ENCODE measurements around the gene MRPS22. TPM values are rescaled to one million over a fixed set of nuclear protein-coding genes. Genes with fewer than 3 reads are reported as not detected.

MRPS22 gene
- total RNA-seq, 6 experiments from 2014 or later: 65.8 to 74.1 (median 71.0) TPM

DNA sequence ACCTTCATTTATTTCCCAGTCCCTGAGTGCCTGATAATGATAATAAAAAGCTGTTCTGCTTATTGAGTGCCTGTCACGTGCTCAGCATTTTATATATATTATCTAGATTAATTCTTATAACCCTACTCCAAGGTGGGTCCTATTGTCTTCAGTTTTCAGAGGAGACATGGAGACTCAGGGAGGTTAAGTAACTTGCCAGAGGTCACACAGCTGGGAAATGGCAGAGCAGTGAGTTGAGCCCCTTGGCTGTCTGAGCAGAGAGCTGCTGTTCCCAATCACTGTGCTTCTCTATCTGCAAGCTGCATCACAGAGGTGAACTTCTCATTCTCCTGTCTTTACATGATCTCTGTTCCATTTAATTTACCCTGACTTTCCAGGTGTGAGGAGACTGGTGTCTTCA lies 32.3 kb upstream of the MRPS22 start:
- H3K36me3 Mint-ChIP-seq (ENCODE audit: low read depth): peaks cover 36% of the 10 kb centered on the region
- peak overlapping the region; percentile 2; the same call in 1 of the 2 replicates for H3K4me3 Mint-ChIP-seq
- no peaks in the 10 kb centered on the region for H3K9me3 Mint-ChIP-seq
- H3K4me1 Mint-ChIP-seq (ENCODE audit: low read depth): peaks cover 85% of the 10 kb centered on the region
- TF ChIP-seq, protein P1, sequence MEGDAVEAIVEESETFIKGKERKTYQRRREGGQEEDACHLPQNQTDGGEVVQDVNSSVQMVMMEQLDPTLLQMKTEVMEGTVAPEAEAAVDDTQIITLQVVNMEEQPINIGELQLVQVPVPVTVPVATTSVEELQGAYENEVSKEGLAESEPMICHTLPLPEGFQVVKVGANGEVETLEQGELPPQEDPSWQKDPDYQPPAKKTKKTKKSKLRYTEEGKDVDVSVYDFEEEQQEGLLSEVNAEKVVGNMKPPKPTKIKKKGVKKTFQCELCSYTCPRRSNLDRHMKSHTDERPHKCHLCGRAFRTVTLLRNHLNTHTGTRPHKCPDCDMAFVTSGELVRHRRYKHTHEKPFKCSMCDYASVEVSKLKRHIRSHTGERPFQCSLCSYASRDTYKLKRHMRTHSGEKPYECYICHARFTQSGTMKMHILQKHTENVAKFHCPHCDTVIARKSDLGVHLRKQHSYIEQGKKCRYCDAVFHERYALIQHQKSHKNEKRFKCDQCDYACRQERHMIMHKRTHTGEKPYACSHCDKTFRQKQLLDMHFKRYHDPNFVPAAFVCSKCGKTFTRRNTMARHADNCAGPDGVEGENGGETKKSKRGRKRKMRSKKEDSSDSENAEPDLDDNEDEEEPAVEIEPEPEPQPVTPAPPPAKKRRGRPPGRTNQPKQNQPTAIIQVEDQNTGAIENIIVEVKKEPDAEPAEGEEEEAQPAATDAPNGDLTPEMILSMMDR (IDR thresholded peaks at IDR 0.05): no peak
- no peak for DNase-seq
- peak overlapping the region; percentile 92 for H3K27ac Mint-ChIP-seq
- H3K27me3 Mint-ChIP-seq (ENCODE audit: insufficient read depth): peaks cover 7% of the 10 kb centered on the region

DNA sequence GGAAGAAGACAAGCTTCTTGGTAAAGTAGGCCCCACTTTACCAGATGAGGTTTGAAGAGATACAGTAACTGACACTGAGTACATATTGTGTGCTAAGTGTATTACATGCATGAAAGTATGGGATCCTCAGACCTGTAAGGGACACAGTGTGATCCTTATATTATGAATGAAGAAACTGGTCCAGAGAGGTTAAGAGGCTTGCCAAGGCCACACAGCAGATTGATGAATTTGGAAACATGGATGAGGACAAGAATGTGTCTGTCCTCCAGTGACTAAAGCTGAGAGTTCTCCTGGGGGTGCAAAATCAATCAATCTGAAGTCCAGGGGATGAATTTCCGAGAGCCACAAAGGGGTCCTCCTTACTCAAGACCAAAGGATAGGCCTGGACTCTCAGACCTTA lies 31.4 kb upstream of the MRPS22 start:
- H3K27ac Mint-ChIP-seq: peak overlapping the region; percentile 92
- H3K27me3 Mint-ChIP-seq (ENCODE audit: insufficient read depth): peaks cover 8% of the 10 kb centered on the region
- no peak for DNase-seq
- H3K36me3 Mint-ChIP-seq (ENCODE audit: low read depth): peaks cover 35% of the 10 kb centered on the region
- peaks cover 86% of the 10 kb centered on the region for H3K4me1 Mint-ChIP-seq (ENCODE audit: low read depth)
- peak overlapping the region; percentile 18; the same call in 1 of the 2 replicates for H3K4me3 Mint-ChIP-seq
- no peaks in the 10 kb centered on the region for H3K9me3 Mint-ChIP-seq
- TF ChIP-seq, protein P1 (IDR thresholded peaks at IDR 0.05): no peak

DNA sequence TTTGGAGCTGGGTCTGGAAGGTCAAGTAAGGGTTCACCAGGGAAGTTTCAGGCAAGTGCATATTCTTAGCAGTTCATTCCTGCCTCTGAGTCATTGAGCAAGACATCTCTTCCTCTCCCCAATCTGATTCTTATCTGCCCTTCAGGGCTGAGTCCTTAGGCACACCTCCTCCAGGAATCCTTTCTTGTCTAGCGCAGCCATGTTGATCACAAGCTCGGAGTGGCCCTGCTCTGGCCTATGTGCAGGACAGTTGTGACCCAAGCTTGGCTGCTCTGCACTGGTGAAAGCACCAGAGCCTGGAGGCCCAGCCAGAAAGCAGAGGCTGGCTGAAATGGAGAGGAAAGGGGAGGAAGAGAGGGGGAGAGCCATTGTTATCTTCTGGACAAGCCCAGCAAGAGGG lies 30.9 kb upstream of the MRPS22 start:
- TF ChIP-seq, protein P1 (IDR thresholded peaks at IDR 0.05): no peak
- peak; percentile 81 for DNase-seq
- Mint-ChIP-seq H3K4me1 (ENCODE audit: low read depth) (peaks cover 86% of the 10 kb centered on the region), H3K27me3 (ENCODE audit: insufficient read depth) (peaks cover 8% of the 10 kb centered on the region), H3K27ac (peak overlapping the region; percentile 92), H3K4me3 (peak overlapping the region; percentile 18; the same call in 1 of the 2 replicates), H3K36me3 (ENCODE audit: low read depth) (peaks cover 32% of the 10 kb centered on the region), H3K9me3 (no peaks in the 10 kb centered on the region)

DNA sequence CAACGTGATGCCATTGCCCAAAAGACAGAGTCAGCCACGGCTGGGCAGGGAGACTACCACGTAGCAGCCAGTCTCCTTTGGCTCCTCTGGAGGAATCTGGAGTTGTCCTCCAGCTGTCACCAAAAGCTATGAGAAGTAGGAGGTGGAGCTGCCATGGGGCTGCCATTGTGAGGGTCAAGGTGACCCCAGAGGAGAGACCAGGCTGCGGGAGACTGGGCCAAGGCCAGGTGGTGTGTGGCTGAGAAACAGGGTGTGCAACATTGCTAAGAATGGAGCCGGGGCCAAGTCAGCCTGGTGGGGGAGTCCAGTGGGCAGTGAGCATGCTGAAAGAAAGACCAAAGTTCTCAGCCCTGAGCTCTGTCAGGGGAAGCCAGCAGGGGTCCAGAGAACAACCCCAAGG lies 29.9 kb upstream of the MRPS22 start:
- Mint-ChIP-seq H3K27ac (peak overlapping the region; percentile 92; the same call in 1 of the 2 replicates), H3K36me3 (ENCODE audit: low read depth) (peaks cover 32% of the 10 kb centered on the region), H3K4me3 (no peak overlapping the region), H3K4me1 (ENCODE audit: low read depth) (peaks cover 86% of the 10 kb centered on the region), H3K27me3 (ENCODE audit: insufficient read depth) (peaks cover 10% of the 10 kb centered on the region), H3K9me3 (no peaks in the 10 kb centered on the region)
- TF ChIP-seq, protein P1 (IDR thresholded peaks at IDR 0.05): no peak
- DNase-seq: no peak

DNA sequence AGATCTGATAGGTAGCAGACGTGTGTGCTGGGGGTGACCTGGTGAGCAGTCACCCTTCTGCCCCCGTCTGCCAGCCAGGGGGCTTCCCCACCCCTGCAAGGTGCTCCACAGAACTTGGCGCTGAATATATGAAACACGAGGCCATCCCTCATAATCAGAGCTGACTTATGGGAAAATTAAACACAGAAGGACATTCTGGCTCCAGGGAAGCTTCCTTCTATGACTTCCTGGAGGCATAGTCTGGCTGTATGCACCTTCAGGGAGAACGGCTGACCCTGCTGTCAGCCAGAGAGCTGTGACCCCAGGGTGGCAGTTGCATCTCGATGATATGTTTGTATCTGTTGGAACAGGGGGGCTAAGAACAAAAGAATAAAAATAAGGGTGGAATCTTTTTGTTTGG lies 26.6 kb upstream of the MRPS22 start:
- Mint-ChIP-seq H3K9me3 (no peaks in the 10 kb centered on the region), H3K36me3 (ENCODE audit: low read depth) (peaks cover 27% of the 10 kb centered on the region), H3K27me3 (ENCODE audit: insufficient read depth) (peaks cover 7% of the 10 kb centered on the region), H3K27ac (no peak overlapping the region), H3K4me1 (ENCODE audit: low read depth) (peaks cover 79% of the 10 kb centered on the region), H3K4me3 (no peak overlapping the region)
- TF ChIP-seq, protein P1 (IDR thresholded peaks at IDR 0.05): no peak
- no peak for DNase-seq

All from HFFc6 (cell line).